Naive thymus-derived CD4-positive, alpha-beta T cell (primary cell): ENCODE measurements around the gene CACNG4. TPM values are rescaled to one million over a fixed set of nuclear protein-coding genes. Genes with fewer than 3 reads are reported as not detected.

Source experiments
- ATAC-seq: fragments of 150-1000 bp; cut with Tn5 transposase; 2 replicates; pipeline ENCODE4 v1.10.0; 2021; ENCODE audit warnings: mild to moderate bottlenecking, moderate library complexity
- CTCF ChIA-PET: fragments of 350-600 bp; sonication (Branson Sonifier 250); formaldehyde crosslinking; loops from one replicate; lab custom pipeline; 2021; ENCODE audit warnings: antibody characterized with exemption; lab: Charles Lee
- POLR2A ChIA-PET: fragments of 350-600 bp; sonication (Branson Sonifier 250); formaldehyde crosslinking; loops from one replicate; lab custom pipeline; 2021; ENCODE audit warnings: antibody characterized with exemption, inconsistent platforms; lab: Charles Lee
- DNase-seq, 9 donors: peaks; one replicate each; pipeline versions ENCODE4 v3.0.0 to v3.0.0-alpha.2; 2020 to 2022; ENCODE audit warnings: mixed read lengths in 1 of 9
- H3K27ac ChIP-seq: one replicate; pipeline ENCODE4 v1.7.0; 2013; ENCODE audit warnings: mild to moderate bottlenecking, low read depth, low read length, moderate library complexity
- H3K27me3 ChIP-seq, 2 donors: one replicate each; pipeline ENCODE4 v1.7.0; 2013; ENCODE audit warnings: low read length in 2 of 2, mild to moderate bottlenecking in 2 of 2, moderate library complexity in 2 of 2; ENCODE audit not compliant: control insufficient read depth in 2 of 2, insufficient read depth in 2 of 2
- H3K36me3 ChIP-seq, 3 experiments: 1 replicate in 2 of 3; 2 replicates in 1 of 3; pipeline ENCODE4 v1.7.0; 2013; ENCODE audit warnings: low read length in 3 of 3, mild to moderate bottlenecking in 3 of 3, moderate library complexity in 1 of 3; ENCODE audit not compliant: insufficient read depth in 3 of 3, control insufficient read depth in 2 of 3
- H3K4me1 ChIP-seq, 2 donors: one replicate each; pipeline ENCODE4 v1.7.0; 2013; ENCODE audit warnings: low read length in 2 of 2, mild to moderate bottlenecking in 2 of 2, moderate library complexity in 1 of 2; ENCODE audit not compliant: control insufficient read depth in 2 of 2, insufficient read depth in 2 of 2
- H3K4me3 ChIP-seq: 2 replicates; pipeline ENCODE4 v1.7.0; 2013; ENCODE audit warnings: mild to moderate bottlenecking, low read length
- H3K9me3 ChIP-seq, 3 experiments: 1 replicate in 2 of 3; 2 replicates in 1 of 3; pipeline ENCODE4 v1.7.0; 2013; ENCODE audit warnings: low read length in 3 of 3; ENCODE audit not compliant: control insufficient read depth in 2 of 3
- H3K27ac Mint-ChIP-seq, 9 donors: one replicate each; pipeline ENCODE4 v1.8.0; 2020 to 2022; ENCODE audit warnings: mixed read lengths in 9 of 9, mild to moderate bottlenecking in 8 of 9, moderate library complexity in 5 of 9, inconsistent platforms in 2 of 9
- H3K27me3 Mint-ChIP-seq, 5 donors: one replicate each; pipeline ENCODE4 v1.8.0; 2021 to 2022; ENCODE audit warnings: mixed read lengths in 5 of 5, mild to moderate bottlenecking in 1 of 5
- H3K36me3 Mint-ChIP-seq, 5 donors: one replicate each; pipeline ENCODE4 v1.8.0; 2020 to 2022; ENCODE audit warnings: mixed read lengths in 5 of 5, mild to moderate bottlenecking in 3 of 5, inconsistent platforms in 1 of 5
- H3K4me1 Mint-ChIP-seq, 7 donors: one replicate each; pipeline ENCODE4 v1.8.0; 2020 to 2022; ENCODE audit warnings: mixed read lengths in 7 of 7, mild to moderate bottlenecking in 3 of 7, inconsistent platforms in 1 of 7
- H3K4me3 Mint-ChIP-seq, 10 donors: one replicate each; pipeline ENCODE4 v1.8.0; 2020 to 2022; ENCODE audit warnings: mild to moderate bottlenecking in 10 of 10, mixed read lengths in 10 of 10, moderate library complexity in 6 of 10, inconsistent platforms in 2 of 10
- H3K9me3 Mint-ChIP-seq, 11 donors: one replicate each; pipeline ENCODE4 v1.8.0; 2020 to 2022; ENCODE audit warnings: mixed read lengths in 11 of 11, mild to moderate bottlenecking in 4 of 11, inconsistent platforms in 1 of 11, moderate library complexity in 1 of 11
- intact Hi-C, 2 donors: fragments of 100-400 bp; cut with micrococcal nuclease; formaldehyde crosslinking; loops; one replicate each; pipeline ENCODE4 v1.15.1; 2023
- polyA plus RNA-seq, 2 donors: library from polyadenylated mRNA; unstranded; fragments of 300-500 nt; fragmentation: Illumina TruSeq; gene quantifications; one replicate each; pipeline ENCODE4 v1.2.3, GENCODE V29; 2021
- total RNA-seq, 6 experiments: library from RNA in 5 of 6; stranded (reverse) in 5 of 6; gene quantifications; 1 replicate in 5 of 6; 2 replicates in 1 of 6; pipeline ENCODE4 v1.2.3 and lab custom pipeline; 2021 to 2026

Gene CACNG4
- total and polyA plus RNA-seq, 7 experiments from 2014 or later = not detected

DNA sequence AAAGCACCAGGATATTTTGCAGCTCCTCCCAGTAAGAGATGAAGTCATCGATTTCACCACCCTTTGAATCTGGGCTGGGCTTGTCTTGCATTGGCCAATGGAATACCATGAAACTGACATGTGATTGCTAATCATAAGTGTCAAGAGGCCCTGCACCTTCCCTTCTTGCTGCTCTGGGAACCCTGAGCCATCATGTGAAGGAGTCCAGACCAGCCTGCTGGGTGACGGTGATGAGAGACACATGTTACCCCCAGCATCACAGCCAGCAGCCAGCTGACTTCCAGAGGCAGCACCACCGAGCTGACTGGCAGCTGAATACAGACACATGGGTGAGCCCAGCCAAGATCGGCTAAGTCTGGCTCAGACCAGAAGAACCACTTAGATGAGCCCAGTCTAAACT lies 43.6 kb upstream of the CACNG4 start:
- ChIA-PET POLR2A (interaction anchor here (0.6 kb wide), 1 partner anchor 420 kb away, joined by 3 read pairs; no protein-coding TSS in a partner anchor), CTCF (no interaction called here)
- H3K27ac ChIP-seq = no peak overlapping the region
- Mint-ChIP-seq H3K27me3 (peaks cover 18 to 36% (median 31%) of the 10 kb centered on the region in 5 donors), H3K36me3 (peaks cover 0 to 5% (median 4%) of the 10 kb centered on the region in 5 donors), H3K4me3 (no peak overlapping the region), H3K27ac (no peak overlapping the region), H3K4me1 (peaks cover 0 to 4% (median 0%) of the 10 kb centered on the region in 7 donors), H3K9me3 (peaks cover 0 to 20% (median 6%) of the 10 kb centered on the region in 11 donors)
- no peaks in the 10 kb centered on the region for H3K4me1 ChIP-seq
- H3K9me3 ChIP-seq = no peaks in the 10 kb centered on the region
- intact Hi-C loops = no loop called here
- no peak for DNase-seq
- H3K4me3 ChIP-seq = no peak overlapping the region
- ATAC-seq = no peak
- no peaks in the 10 kb centered on the region for H3K36me3 ChIP-seq
- no peaks in the 10 kb centered on the region for H3K27me3 ChIP-seq

DNA sequence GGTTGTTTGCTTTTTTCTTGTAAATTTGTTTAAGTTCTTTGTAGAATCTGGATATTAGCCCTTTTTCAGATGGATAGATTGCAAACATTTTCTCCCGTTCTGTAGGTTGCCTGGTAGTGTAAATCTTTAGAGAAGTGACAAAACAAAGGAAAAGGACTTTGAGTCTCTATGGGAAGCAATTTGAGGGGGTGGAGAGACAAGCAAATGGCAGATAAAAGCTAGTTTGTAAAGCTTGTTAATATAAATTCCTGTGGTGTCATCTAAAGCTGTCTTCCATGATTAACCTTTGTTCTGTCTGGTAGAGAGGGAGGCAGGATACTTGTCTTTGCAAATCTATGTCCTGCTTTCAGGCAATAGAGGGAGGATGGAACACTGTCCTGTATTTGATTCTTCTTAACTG lies 40.6 kb upstream of the CACNG4 start:
- Mint-ChIP-seq H3K9me3 (peaks cover 0 to 14% (median 3%) of the 10 kb centered on the region in 11 donors), H3K36me3 (peaks cover 0 to 5% (median 0%) of the 10 kb centered on the region in 5 donors), H3K4me3 (no peak overlapping the region), H3K4me1 (peaks cover 0 to 4% (median 0%) of the 10 kb centered on the region in 7 donors), H3K27ac (no peak overlapping the region), H3K27me3 (peaks cover 33 to 47% (median 43%) of the 10 kb centered on the region in 5 donors)
- no peaks in the 10 kb centered on the region for H3K4me1 ChIP-seq
- H3K27me3 ChIP-seq = no peaks in the 10 kb centered on the region
- H3K4me3 ChIP-seq = no peak overlapping the region
- no peak overlapping the region for H3K27ac ChIP-seq
- ATAC-seq (no peak), DNase-seq (no peak)
- intact Hi-C loops = no loop called here
- H3K36me3 ChIP-seq = no peaks in the 10 kb centered on the region
- POLR2A ChIA-PET = no interaction called here
- no peaks in the 10 kb centered on the region for H3K9me3 ChIP-seq
- CTCF ChIA-PET = no interaction called here

DNA sequence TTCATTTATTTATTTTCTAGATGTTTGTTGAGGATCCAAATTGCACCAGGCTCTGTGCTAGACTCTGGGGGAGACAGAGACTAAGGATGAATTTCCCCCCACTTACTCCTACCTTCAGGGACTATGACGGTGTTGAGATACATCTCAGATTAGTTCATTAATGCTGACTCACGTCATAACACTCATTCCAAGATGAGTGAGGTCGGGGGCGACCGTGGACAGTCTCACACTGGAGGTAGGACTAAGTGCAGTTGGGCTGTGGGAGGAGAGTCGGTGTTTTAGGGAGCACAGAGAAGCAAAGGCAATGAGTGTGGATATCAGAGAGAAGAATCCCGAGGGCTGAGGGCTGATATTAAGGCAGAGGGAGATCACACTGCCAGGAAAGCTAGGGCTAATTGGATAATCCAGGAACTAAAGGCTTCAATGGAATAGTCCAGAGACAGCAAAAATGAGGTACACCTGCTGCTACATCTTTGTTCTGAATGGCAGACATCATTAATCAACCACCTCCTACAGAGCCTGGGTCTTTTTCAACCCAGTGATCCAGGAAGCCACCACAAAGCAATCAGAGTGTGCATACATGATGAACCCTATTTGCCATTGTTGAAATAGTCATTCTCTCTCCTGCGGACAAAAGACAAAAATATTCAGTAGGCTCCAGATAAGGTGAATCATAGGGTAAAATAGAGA lies 38.6 kb upstream of the CACNG4 start:
- CTCF ChIA-PET = no interaction called here
- H3K4me3 ChIP-seq = no peak overlapping the region
- POLR2A ChIA-PET = no interaction called here

DNA sequence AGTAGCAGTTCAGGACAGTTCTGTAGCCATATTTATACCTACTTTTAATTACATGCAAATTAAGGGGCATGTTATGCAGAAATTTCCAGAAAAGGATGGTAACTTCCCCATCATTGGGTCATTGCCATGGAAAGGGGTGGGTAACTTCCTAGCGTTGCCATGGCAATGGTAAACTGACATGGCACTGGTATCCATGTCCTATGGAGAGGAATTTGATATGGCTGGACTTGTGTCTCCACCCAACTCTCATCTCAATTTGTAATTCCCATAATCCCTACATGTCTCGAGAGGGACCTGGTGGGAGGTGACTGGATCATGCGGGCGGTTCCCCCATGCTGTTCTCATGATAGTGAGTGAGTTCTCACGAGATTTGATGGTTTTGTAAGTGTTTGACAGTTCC lies 35.6 kb upstream of the CACNG4 start:
- peaks cover 0 to 1% (median 0%) of the 10 kb centered on the region in 11 donors for H3K9me3 Mint-ChIP-seq
- H3K27me3 Mint-ChIP-seq = peaks cover 32 to 55% (median 36%) of the 10 kb centered on the region in 5 donors
- Histone ChIP-seq H3K27me3 (no peaks in the 10 kb centered on the region), H3K9me3 (no peaks in the 10 kb centered on the region), H3K4me3 (no peak overlapping the region), H3K4me1 (no peaks in the 10 kb centered on the region), H3K27ac (no peak overlapping the region), H3K36me3 (no peaks in the 10 kb centered on the region)
- CTCF ChIA-PET = no interaction called here
- H3K27ac Mint-ChIP-seq = no peak overlapping the region
- ATAC-seq (no peak), DNase-seq (no peak)
- intact Hi-C loops = no loop called here
- H3K4me3 Mint-ChIP-seq = no peak overlapping the region
- H3K4me1 Mint-ChIP-seq = no peaks in the 10 kb centered on the region
- POLR2A ChIA-PET = no interaction called here
- H3K36me3 Mint-ChIP-seq = no peaks in the 10 kb centered on the region

More for the DNA sequence above, 38.6 kb upstream of the CACNG4 start:
- Mint-ChIP-seq H3K4me1 (no peaks in the 10 kb centered on the region), H3K27me3 (peaks cover 37 to 54% (median 47%) of the 10 kb centered on the region in 5 donors), H3K4me3 (no peak overlapping the region), H3K9me3 (peaks cover 0 to 9% (median 3%) of the 10 kb centered on the region in 11 donors), H3K27ac (no peak overlapping the region), H3K36me3 (peaks cover 0 to 5% (median 0%) of the 10 kb centered on the region in 5 donors)
- Histone ChIP-seq H3K9me3 (no peaks in the 10 kb centered on the region), H3K4me1 (no peaks in the 10 kb centered on the region), H3K27ac (no peak overlapping the region), H3K27me3 (no peaks in the 10 kb centered on the region), H3K36me3 (no peaks in the 10 kb centered on the region)
- intact Hi-C loops = no loop called here
- DNase-seq = no peak
- ATAC-seq = no peak

DNA sequence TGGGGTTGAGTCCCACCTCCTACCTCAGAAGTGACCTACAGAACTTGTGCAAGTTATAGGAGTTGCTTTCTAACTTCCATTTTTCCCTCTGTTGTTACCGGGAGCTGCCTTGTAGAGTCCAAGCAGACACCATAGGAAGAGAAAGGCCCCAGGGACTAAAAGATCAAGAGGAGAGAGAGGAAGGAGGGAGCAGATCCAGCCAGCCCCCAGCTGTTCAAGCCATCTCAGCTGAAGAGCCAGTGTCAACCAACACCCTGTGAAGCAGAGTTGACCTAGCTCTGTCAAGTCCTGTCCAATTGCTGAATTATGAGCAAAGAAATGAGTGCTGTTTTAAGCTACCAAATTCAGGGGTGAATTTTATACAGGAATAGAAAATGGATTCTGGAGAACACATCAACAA lies 34.9 kb upstream of the CACNG4 start:
- no peaks in the 10 kb centered on the region for H3K27me3 ChIP-seq
- H3K27ac ChIP-seq = no peak overlapping the region
- no peak overlapping the region for H3K27ac Mint-ChIP-seq
- no peak for ATAC-seq
- H3K9me3 ChIP-seq = no peaks in the 10 kb centered on the region
- H3K36me3 Mint-ChIP-seq = no peaks in the 10 kb centered on the region
- no peaks in the 10 kb centered on the region for H3K36me3 ChIP-seq
- H3K4me1 ChIP-seq = no peaks in the 10 kb centered on the region
- ChIA-PET CTCF (interaction anchor here (1.0 kb wide), 1 partner anchor 22 kb away, joined by 3 read pairs; no protein-coding TSS in a partner anchor), POLR2A (no interaction called here)
- no peak overlapping the region for H3K4me3 ChIP-seq
- DNase-seq = no peak
- no peak overlapping the region for H3K4me3 Mint-ChIP-seq
- peaks cover 26 to 48% (median 31%) of the 10 kb centered on the region in 5 donors for H3K27me3 Mint-ChIP-seq
- H3K4me1 Mint-ChIP-seq = no peaks in the 10 kb centered on the region
- intact Hi-C loops = no loop called here
- H3K9me3 Mint-ChIP-seq = peaks cover 0 to under 1% (median 0%) of the 10 kb centered on the region in 11 donors

DNA sequence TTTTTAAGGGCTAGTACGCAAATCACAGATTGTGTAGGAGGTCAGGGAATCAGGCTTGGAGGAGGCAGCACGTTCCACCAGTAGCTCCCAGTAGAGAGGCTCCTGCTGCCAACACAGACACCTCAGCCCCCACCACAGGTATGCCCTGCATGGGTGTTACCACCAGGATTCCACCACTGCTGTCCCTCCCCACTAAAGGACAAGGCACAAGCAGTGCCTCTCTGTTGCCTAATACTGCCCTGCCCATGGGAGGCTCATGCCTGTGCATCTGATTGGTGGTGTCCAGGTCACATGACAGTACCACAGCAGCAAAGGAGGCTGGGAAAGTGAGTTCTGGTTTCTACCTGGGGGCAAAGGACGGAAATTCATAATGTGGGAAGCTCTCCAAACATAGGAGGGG lies 33.6 kb upstream of the CACNG4 start:
- Histone ChIP-seq H3K27me3 (no peaks in the 10 kb centered on the region), H3K36me3 (no peaks in the 10 kb centered on the region), H3K4me3 (no peak overlapping the region), H3K4me1 (no peaks in the 10 kb centered on the region), H3K9me3 (no peaks in the 10 kb centered on the region), H3K27ac (no peak overlapping the region)
- Mint-ChIP-seq H3K4me3 (no peak overlapping the region), H3K9me3 (peaks cover 0 to 7% (median 0%) of the 10 kb centered on the region in 11 donors), H3K27me3 (peaks cover 27 to 42% (median 30%) of the 10 kb centered on the region in 5 donors), H3K4me1 (no peaks in the 10 kb centered on the region), H3K27ac (no peak overlapping the region), H3K36me3 (no peaks in the 10 kb centered on the region)
- POLR2A ChIA-PET = no interaction called here
- CTCF ChIA-PET = no interaction called here
- DNase-seq (no peak), ATAC-seq (no peak)
- intact Hi-C loops = no loop called here

GRCh38 chr17:66932311-66932710 lies 32.2 kb upstream of the CACNG4 start:
- intact Hi-C loops = no loop called here
- DNase-seq (no peak), ATAC-seq (no peak)
- Mint-ChIP-seq H3K4me1 (no peaks in the 10 kb centered on the region), H3K27ac (no peak overlapping the region), H3K27me3 (peaks cover 17 to 40% (median 21%) of the 10 kb centered on the region in 5 donors), H3K9me3 (peaks cover 0 to 10% (median 4%) of the 10 kb centered on the region in 11 donors), H3K36me3 (no peaks in the 10 kb centered on the region), H3K4me3 (no peak overlapping the region)
- no peaks in the 10 kb centered on the region for H3K27me3 ChIP-seq
- H3K4me1 ChIP-seq = no peaks in the 10 kb centered on the region
- no peaks in the 10 kb centered on the region for H3K36me3 ChIP-seq
- H3K27ac ChIP-seq = no peak overlapping the region
- H3K4me3 ChIP-seq = no peak overlapping the region
- no peaks in the 10 kb centered on the region for H3K9me3 ChIP-seq
- ChIA-PET CTCF (no interaction called here), POLR2A (no interaction called here)
